ENCODE measurements around the gene TMEM170B.

Gene TMEM170B

GRCh38 chr6:11586536-11586935, 49.0 kb downstream of the TMEM170B start:
- H3K4me3 ChIP-seq (ENCODE audit: low read length) = no peak overlapping the region
- no peak for TF ChIP-seq CTCF (conservative IDR thresholded peaks at IDR 0.05; ENCODE audit: low read length)
- peak; percentile 98 for DNase-seq (ENCODE audit: low read depth)

- H3K4me3 ChIP-seq (ENCODE audit: low read length) = no peak overlapping the region
- no peak for DNase-seq (ENCODE audit: low read depth)
- TF ChIP-seq CTCF (conservative IDR thresholded peaks at IDR 0.05; ENCODE audit: low read length) = no peak
These were observed 51.7 kb downstream of the TMEM170B start for GRCh38 chr6:11589261-11589660.

GRCh38 chr6:11592294-11592906, 54.9 kb downstream of the TMEM170B start:
- no peak for TF ChIP-seq CTCF (conservative IDR thresholded peaks at IDR 0.05; ENCODE audit: low read length)
- no peak for DNase-seq (ENCODE audit: low read depth)
- no peak overlapping the region for H3K4me3 ChIP-seq (ENCODE audit: low read length)

GRCh38 chr6:11593096-11593495, 55.5 kb downstream of the TMEM170B start:
- TF ChIP-seq CTCF (conservative IDR thresholded peaks at IDR 0.05; ENCODE audit: low read length) = no peak
- H3K4me3 ChIP-seq (ENCODE audit: low read length) = no peak overlapping the region
- DNase-seq (ENCODE audit: low read depth) = no peak

- no peak overlapping the region for H3K4me3 ChIP-seq (ENCODE audit: low read length)
- no peak; the same call in 1 of the 2 replicates for TF ChIP-seq CTCF (conservative IDR thresholded peaks at IDR 0.05; ENCODE audit: low read length)
- DNase-seq (ENCODE audit: low read depth) = no peak
These were observed 58.4 kb downstream of the TMEM170B start for GRCh38 chr6:11595903-11596302.

GRCh38 chr6:11596640-11597237, 59.2 kb downstream of the TMEM170B start:
- DNase-seq (ENCODE audit: low read depth) = no peak
- TF ChIP-seq CTCF (conservative IDR thresholded peaks at IDR 0.05; ENCODE audit: low read length) = no peak
- H3K4me3 ChIP-seq (ENCODE audit: low read length) = no peak overlapping the region

GRCh38 chr6:11598687-11599086, 61.1 kb downstream of the TMEM170B start:
- H3K4me3 ChIP-seq (ENCODE audit: low read length) = no peak overlapping the region
- no peak for TF ChIP-seq CTCF (conservative IDR thresholded peaks at IDR 0.05; ENCODE audit: low read length)
- DNase-seq (ENCODE audit: low read depth) = no peak
